NCI-H446 treated with DMSO at 0.1 percent for 48 hours (cell line): ENCODE results near the gene GLYAT.

ENCODE experiments used
- DNase-seq: peaks from one replicate; lab custom pipeline; 2025; lab: John Stamatoyannopoulos, UW

GLYAT gene

GRCh38 chr11:58676563-58677135 is 55.1 kb downstream of the GLYAT start:
- no peak for DNase-seq

- DNase-seq: no peak
Measured at GRCh38 chr11:58675334-58676155, 56.2 kb downstream of the GLYAT start.

- no peak for DNase-seq
Measured at GRCh38 chr11:58674609-58675008, 57.1 kb downstream of the GLYAT start.

- no peak for DNase-seq
Measured at GRCh38 chr11:58671983-58672633, 59.6 kb downstream of the GLYAT start.

- no peak for DNase-seq
Measured at GRCh38 chr11:58659910-58660570, 71.7 kb downstream of the GLYAT start.

- no peak for DNase-seq
Measured at GRCh38 chr11:58659404-58659803, 72.3 kb downstream of the GLYAT start.
